Pancreas (tissue), 10 donors: ENCODE measurements around the gene GRAMD1C. TPM values are rescaled to one million over a fixed set of nuclear protein-coding genes. Genes with fewer than 3 reads are reported as not detected.

Experiments
- ATAC-seq, 4 donors: fragments of 200-7000 bp; cut with Tn5 transposase; one replicate each; pipeline versions ENCODE4 v1.8.0 to v1.9.1; 2020; ENCODE audit warnings: mild to moderate bottlenecking in 4 of 4, moderate library complexity in 4 of 4
- DNase-seq, 6 donors: peaks; one replicate each; pipeline ENCODE4 v3.0.0-alpha.2; 2020
- FAIRE-seq: peaks from 2 replicates; lab custom pipeline; 2012; peaks lifted over from hg19 to GRCh38; lab: Jason Lieb, UNC
- H3K27ac ChIP-seq, 4 donors: fragments of 200-600 bp; sonication (generic); 1 replicate in 3 of 4; 2 replicates in 1 of 4; pipeline versions ENCODE4 v1.5.0 to v1.8.0; 2020
- H3K27me3 ChIP-seq, 4 donors: fragments of 200-600 bp; one replicate each; pipeline ENCODE4 v1.8.0; 2021
- H3K36me3 ChIP-seq, 3 donors: fragments of 200-600 bp; sonication (generic) in 1 of 3; one replicate each; pipeline versions ENCODE4 v1.5.0 to v1.8.0; 2020 to 2021
- H3K4me1 ChIP-seq, 3 donors: fragments of 200-600 bp; one replicate each; pipeline ENCODE4 v1.8.0; 2021
- H3K4me3 ChIP-seq, 4 donors: fragments of 200-600 bp; sonication (generic) in 2 of 4; one replicate each; pipeline versions ENCODE4 v1.5.0 to v1.8.0; 2020 to 2021
- H3K9me3 ChIP-seq, 4 donors: fragments of 200-600 bp; one replicate each; pipeline ENCODE4 v1.8.0; 2021
- WGBS, 2 donors: extraction: QIAGEN DNeasy Blood & Tissue Kit; methylation state at CpG; one replicate each; pipeline ENCODE4 v1.1.7; 2013; 5-methylcytosine and 5-hydroxymethylcytosine counted together
- intact Hi-C, 3 donors: fragments of 100-400 bp; cut with DNase I; formaldehyde crosslinking; loops; one replicate each; pipeline versions ENCODE4 v1.11.1 to v1.14.2; 2022
- polyA plus RNA-seq, 2 donors: library from polyadenylated mRNA; stranded (reverse); fragments of 200-250 nt; gene quantifications; one replicate each; pipeline ENCODE4 v1.2.3, GENCODE V29; 2013
- total RNA-seq, 6 donors: library from RNA; stranded (reverse); fragmentation: NEBNext Ultra II Directional in 4 of 6; extraction: Animal tissue kit (Norgen Biotek cat#: 25700) in 4 of 6; gene quantifications; one replicate each; pipeline versions ENCODE4 v1.2.1 to v1.2.4, GENCODE V29; 2021 to 2023
- TF ChIP-seq, protein P1 (sequence below), 4 donors: fragments of 200-600 bp; sonication (generic) in 3 of 4; IDR thresholded peaks; one replicate each; pipeline versions ENCODE4 v1.5.0 to v1.8.0; 2021; ENCODE audit warnings: antibody characterized with exemption in 4 of 4
- donor health status: healthy with polysubstance abuse.
- donor health status: DM: no; HTN: no; CAD: no; lungs with moderate emphysema.
- donor health status: DM: no; HTN: no; CAD: no.
- donor health status: control.
- donor health status: control.
- donor health status: Bipolar disorder and iron deficiency.
- donor health status: DM: yes; HTN: yes; CAD: no.
- donor health status: DM: no; HTN: no; CAD: no.
- donor health status: DM: no; HTN: no; CAD: no.
- donor health status: DM: yes; HTN: yes; CAD: no.

GRAMD1C gene
- total and polyA plus RNA-seq, 8 donors = 6.2 to 21.7 (median 9.1) TPM

DNA sequence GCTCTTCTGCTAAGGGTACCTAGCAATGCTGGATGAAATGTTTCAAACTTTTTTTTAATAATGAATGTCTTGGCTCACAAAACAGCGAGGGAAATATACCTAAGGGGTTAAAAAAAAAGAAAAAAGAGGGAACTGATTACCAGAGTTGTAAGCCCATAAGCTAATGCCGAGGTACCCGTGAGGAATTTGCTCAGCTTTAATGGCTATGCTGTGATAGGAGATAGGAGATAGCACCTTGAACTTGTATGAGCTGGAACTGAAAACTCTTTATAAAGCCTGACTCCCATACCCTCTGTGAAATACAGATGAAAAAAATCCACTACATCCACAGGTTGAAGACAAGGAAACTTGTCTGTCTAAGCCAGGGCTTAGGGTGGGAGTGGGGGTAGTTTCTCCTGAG, 13.9 kb downstream of the GRAMD1C start:
- Histone ChIP-seq H3K4me3 (no peak overlapping the region), H3K27me3 (no peaks in the 10 kb centered on the region), H3K36me3 (no peaks in the 10 kb centered on the region), H3K4me1 (peaks cover 0 to 5% (median 0%) of the 10 kb centered on the region in 3 donors), H3K27ac (no peak overlapping the region), H3K9me3 (no peaks in the 10 kb centered on the region)
- ATAC-seq (no peak), DNase-seq (no peak), FAIRE-seq (no peak)
- whole genome bisulfite sequencing, 2 donors = 46 to 52% methylated on average over 3 of the region's 3 CpGs
- TF ChIP-seq, protein P1, sequence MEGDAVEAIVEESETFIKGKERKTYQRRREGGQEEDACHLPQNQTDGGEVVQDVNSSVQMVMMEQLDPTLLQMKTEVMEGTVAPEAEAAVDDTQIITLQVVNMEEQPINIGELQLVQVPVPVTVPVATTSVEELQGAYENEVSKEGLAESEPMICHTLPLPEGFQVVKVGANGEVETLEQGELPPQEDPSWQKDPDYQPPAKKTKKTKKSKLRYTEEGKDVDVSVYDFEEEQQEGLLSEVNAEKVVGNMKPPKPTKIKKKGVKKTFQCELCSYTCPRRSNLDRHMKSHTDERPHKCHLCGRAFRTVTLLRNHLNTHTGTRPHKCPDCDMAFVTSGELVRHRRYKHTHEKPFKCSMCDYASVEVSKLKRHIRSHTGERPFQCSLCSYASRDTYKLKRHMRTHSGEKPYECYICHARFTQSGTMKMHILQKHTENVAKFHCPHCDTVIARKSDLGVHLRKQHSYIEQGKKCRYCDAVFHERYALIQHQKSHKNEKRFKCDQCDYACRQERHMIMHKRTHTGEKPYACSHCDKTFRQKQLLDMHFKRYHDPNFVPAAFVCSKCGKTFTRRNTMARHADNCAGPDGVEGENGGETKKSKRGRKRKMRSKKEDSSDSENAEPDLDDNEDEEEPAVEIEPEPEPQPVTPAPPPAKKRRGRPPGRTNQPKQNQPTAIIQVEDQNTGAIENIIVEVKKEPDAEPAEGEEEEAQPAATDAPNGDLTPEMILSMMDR (IDR thresholded peaks at IDR 0.05) = no peak
- intact Hi-C loops = no loop called here

DNA sequence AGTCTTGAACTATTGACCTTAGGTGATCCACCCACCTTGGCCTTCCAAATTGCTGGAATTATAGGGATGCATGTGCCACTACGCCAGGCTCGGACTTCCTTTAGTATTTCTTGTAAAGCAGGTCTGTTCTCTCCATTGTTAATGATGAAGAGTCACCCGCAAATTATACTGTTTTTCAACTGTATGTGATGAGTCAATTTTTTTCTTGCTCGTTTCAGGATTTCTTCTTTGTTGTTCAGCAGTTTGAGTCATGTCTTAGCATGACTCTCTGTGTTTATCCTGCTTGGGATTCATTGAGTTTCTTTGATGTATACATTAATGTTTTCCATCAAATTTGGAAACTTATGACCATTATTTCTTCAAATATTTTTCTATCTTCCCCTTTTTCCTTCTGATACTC, 28.9 kb downstream of the GRAMD1C start:
- no peaks in the 10 kb centered on the region for H3K36me3 ChIP-seq
- no peak for DNase-seq
- 78 to 84% methylated on average over 4 of the region's 4 CpGs for WGBS, 2 donors
- ATAC-seq = no peak
- no peaks in the 10 kb centered on the region for H3K9me3 ChIP-seq
- intact Hi-C loops = no loop called here
- no peak for FAIRE-seq
- no peaks in the 10 kb centered on the region for H3K27me3 ChIP-seq
- no peaks in the 10 kb centered on the region for H3K4me1 ChIP-seq
- TF ChIP-seq, protein P1 (IDR thresholded peaks at IDR 0.05) = no peak
- H3K27ac ChIP-seq = no peak overlapping the region
- no peak overlapping the region for H3K4me3 ChIP-seq

DNA sequence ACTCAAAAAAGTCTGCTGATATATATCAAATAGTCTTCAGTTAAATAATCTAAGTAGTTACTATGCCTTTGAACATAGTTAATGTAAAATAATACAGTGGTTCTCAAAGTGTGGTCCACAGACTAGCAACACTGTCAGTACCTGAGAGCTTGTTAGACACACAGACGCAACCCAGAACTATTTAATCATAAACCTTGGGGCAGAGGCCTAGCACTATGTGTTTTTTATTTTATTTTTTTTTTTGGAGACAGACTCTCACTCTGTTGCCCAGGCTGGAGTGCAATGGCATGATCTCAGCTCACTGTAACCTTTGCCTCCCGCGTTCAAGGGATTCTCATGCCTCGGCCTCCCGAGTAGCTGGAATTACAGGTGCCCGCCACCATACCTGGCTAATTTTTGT, 34.7 kb downstream of the GRAMD1C start:
- no peaks in the 10 kb centered on the region for H3K27me3 ChIP-seq
- FAIRE-seq (no peak), ATAC-seq (peak in 1 of 4 donors; percentile 12), DNase-seq (no peak)
- no peaks in the 10 kb centered on the region for H3K36me3 ChIP-seq
- peaks cover 0 to 4% (median 0%) of the 10 kb centered on the region in 3 donors for H3K4me1 ChIP-seq
- no peaks in the 10 kb centered on the region for H3K9me3 ChIP-seq
- intact Hi-C loops = no loop called here
- H3K27ac ChIP-seq = peak overlapping the region in 2 of 4 donors; percentile 46 to 50
- H3K4me3 ChIP-seq = no peak overlapping the region
- WGBS, 2 donors = 98% methylated on average over 6 of the region's 6 CpGs
- TF ChIP-seq, protein P1 (IDR thresholded peaks at IDR 0.05) = no peak

DNA sequence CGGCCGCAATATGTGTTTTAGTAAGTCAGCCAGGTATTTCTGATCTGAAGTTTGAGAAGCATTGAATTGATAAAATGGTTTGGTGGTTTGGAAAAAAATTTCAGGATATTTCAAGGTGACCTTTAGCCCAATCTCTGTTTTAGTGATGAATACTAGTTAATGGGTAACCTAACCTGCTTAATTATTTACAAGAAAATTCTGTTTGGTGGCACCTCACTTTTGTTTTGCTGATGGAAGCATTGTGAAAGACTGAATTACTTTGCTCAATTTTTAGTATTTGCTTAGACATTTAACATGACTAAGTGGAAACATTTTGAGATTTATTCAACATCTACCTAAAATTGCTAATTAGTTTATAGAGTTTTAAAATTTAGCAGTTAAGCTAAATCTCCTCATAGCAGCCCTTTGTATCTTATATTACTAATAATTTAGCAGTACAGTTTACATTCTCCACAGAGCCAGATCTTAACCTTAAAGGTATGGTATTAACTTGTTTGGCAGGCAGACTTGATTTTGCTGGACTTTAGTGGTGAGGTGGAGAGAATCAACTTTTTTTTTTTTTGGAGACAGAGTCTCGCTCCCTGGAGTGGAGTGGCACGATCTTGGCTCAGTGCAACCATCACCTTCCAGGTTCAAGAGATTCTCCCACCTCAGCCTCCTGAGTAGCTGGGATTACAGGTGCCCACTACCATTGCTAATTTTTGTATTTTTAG, 35.4 kb downstream of the GRAMD1C start:
- FAIRE-seq (no peak), ATAC-seq (peak; percentile 69 to 92 (median 84)), DNase-seq (no peak)
- WGBS, 2 donors = 28 to 40% methylated on average over 4 of the region's 4 CpGs
- intact Hi-C loops = no loop called here
- Histone ChIP-seq H3K27me3 (no peaks in the 10 kb centered on the region), H3K9me3 (no peaks in the 10 kb centered on the region), H3K36me3 (no peaks in the 10 kb centered on the region), H3K4me1 (peaks cover 0 to 4% (median 0%) of the 10 kb centered on the region in 3 donors), H3K4me3 (no peak overlapping the region), H3K27ac (peak overlapping the region in 2 of 4 donors; percentile 46 to 50)
- TF ChIP-seq, protein P1 (IDR thresholded peaks at IDR 0.05) = no peak

DNA sequence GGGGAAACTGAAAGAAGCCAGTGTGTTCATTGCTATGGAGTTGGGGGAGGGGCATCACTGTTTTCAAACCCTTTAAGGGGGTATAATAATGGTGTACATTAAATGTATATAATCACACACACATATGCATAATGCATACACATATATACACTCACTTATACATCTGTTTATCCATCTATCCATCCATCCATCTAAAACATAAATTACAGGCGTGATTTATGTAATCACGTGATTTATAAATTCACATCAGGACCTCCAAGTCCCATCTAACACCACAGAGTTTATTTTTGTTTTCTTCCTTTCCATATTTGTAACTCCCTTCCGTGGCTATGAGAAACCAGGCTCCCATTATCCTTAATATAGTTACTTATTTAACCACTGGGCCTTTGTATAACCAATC, 39.8 kb downstream of the GRAMD1C start:
- FAIRE-seq (no peak), DNase-seq (no peak), ATAC-seq (no peak)
- Histone ChIP-seq H3K9me3 (no peaks in the 10 kb centered on the region), H3K27me3 (no peaks in the 10 kb centered on the region), H3K4me1 (peaks cover 0 to 1% (median 0%) of the 10 kb centered on the region in 3 donors), H3K4me3 (no peak overlapping the region), H3K36me3 (no peaks in the 10 kb centered on the region), H3K27ac (no peak overlapping the region)
- TF ChIP-seq, protein P1 (IDR thresholded peaks at IDR 0.05) = no peak
- 91 to 97% methylated on average over 3 of the region's 3 CpGs for WGBS, 2 donors
- intact Hi-C loops = no loop called here
